Testis (tissue), 2 donors: ENCODE data around the gene PSMD8.

Experiments
- CTCF ChIP-seq, 3 experiments: fragments of 450-650 bp in 2 of 3; fragments of 200-600 bp in 1 of 3; sonication (generic) in 1 of 3; IDR thresholded peaks; one replicate each; pipeline ENCODE4 v1.5.1; 2016 to 2019; ENCODE audit warnings: antibody characterized with exemption in 3 of 3, mild to moderate bottlenecking in 2 of 3, moderate library complexity in 1 of 3
- POLR2A ChIP-seq: fragments of 450-650 bp; IDR thresholded peaks from one replicate; pipeline ENCODE4 v1.6.1; 2017; ENCODE audit warnings: antibody characterized with exemption, mild to moderate bottlenecking, moderate library complexity

- no peak for TF ChIP-seq CTCF (IDR thresholded peaks at IDR 0.05)
- no peak for TF ChIP-seq POLR2A
Observed at GRCh38 chr19:38433268-38433733, 58.9 kb downstream of the PSMD8 start, which contains the start of gene RYR1.
